ENCODE measurements around the gene LRRC74B.
"Not testable (repeated sequence)": the region's sequence is repeated elsewhere in the genome, so short reads cannot be mapped to it uniquely, and the experiment has no call there.

LRRC74B gene

DNA sequence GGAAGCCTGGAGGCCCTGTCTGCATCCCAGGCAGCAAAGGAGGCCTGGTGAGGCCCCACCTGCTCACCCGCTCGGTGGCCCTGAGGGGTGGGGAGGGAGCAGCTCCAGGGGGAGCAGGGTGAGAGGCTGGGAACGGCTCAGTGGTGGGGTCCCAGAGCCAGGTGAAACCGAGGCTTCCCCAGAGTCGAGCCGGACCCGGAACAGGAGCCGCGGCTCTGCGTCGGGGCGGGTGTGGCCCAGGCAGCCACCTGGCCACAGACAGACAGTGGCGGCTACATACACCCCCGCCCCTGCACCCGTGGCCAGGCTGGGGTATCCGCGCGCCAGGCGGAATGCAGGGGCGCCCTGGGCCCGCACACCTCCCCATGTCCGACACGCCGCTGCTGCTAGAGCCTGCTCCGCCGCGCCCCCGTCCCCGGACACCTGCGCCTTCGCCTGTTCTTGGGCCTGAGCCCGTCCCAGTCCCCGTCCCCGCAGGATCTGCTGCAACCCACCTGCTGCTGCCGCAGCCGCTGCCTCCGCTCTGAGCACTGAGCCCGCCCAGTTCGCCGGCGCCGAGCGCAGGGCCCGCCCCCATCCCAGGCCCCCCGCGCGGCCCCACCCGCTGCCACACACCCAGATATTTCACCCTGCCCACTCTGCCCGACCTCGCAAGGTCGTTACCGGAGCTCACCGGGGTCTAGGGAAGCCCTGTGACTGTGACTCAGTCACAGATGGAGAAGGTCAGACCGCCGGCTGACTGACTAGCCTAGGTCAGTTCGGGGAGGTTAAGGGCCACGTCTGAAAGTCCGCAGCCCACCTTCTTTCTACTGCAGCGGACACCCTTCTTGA, 13.5 kb upstream of the LRRC74B start, which contains the start of gene SLC7A4:
Gene SLC7A4, minus strand, starts transcription at position 525 of the 831 bp plus-strand sequence. CDS start 749 bp downstream, outside the sequence.
- no peak for DNase-seq

DNA sequence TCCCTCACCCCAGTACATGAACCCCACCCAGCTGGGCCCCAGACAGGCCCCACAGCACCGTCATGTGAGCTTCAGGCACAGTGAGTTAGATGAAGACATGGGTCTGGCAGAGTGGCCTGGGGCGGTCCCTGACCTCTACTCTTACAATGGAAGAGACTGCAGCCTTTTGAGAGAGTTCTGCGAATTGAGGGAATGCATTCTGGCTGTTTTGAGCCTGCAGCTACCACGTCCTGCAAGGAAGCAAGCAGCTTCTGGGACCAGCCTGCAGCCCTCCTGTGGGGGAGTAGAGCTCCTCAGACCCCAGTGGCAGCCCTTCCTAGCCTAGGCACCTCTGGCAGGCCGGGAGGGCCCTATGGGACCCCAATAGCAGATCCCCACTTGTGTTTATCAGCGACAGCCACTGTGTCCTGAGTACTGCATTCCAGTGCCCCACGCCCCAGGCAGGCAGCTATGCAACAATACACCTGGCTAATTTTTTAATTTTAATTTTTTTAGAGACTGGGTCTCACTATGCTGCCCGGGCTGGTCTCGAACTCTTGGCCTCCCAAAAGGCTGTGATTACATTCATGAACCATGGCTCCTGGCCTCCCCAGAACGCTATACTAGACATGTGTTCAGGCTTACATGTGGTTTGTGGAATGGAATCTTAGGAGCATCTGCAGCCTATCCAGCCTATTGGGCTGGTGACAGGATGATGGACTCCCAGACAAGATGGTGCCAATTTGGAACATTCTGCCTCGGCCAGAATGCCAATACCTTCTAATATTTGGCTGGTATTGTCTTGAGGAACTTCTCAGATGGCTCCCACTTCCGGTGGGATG, 12.7 kb upstream of the LRRC74B start:
- DNase-seq = no peak

- DNase-seq = no peak
These were observed 11.9 kb upstream of the LRRC74B start for GRCh38 chr22:21033895-21034294.

DNA sequence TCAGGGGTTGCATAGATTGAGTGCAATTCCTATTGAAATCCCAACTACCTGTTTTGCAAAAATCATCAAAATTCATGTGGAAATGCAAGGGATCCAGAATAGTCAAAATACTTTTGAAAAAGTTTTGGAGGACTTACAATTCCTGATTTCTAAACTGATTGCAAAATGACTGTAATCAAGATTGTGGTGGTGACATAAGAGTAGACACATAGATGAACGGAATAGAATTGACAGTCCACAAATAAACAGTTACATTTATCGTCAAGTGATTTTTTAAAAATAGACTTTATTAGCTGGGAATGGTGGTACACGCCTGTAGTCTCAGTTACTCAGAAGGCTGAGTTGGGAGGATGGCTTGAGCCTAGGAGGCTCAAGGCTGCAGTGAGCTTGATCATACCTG, 10.8 kb upstream of the LRRC74B start:
- no peak for DNase-seq

GRCh38 chr22:21038405-21038804, 7.3 kb upstream of the LRRC74B start:
- DNase-seq = no peak

DNA sequence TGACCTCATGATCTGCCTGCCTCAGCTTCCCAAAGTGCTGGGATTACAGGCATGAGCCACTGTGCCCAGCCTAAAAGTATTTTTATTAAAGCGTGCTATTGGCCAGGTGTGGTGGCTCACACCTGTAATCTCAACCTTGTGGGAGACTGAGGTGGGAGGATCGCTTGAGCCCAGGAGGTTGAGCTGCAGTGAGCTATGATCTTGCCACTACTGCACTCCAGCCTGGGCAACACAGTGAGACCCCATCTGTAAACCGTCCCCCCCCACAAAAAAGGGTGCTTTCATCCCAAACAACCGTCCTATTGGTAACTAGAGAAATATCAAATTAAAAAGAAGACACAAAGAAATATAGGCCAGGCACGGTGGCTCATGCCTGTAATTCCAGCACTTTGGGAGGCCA, 6.6 kb upstream of the LRRC74B start:
- DNase-seq = not testable (repeated sequence)

DNA sequence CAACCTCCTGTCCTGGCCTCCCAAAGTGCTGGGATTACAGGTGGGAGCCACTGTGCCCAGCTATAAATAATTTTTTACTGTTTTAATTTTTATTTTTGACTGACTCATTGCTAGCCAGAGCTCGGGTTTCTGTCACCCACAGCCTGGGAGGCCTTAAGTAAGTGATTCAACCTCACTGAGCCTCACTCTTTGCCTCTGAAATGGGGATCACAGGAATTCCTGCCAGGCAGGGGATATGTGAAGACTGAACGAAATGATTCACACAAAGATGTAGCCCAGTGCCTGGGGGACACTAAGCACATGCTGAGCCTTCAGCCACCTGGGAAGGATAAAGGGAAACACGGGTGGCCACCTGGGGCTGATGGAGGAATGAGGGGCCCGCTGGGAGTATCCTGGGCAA, 3.8 kb upstream of the LRRC74B start:
- DNase-seq = no peak

DNA sequence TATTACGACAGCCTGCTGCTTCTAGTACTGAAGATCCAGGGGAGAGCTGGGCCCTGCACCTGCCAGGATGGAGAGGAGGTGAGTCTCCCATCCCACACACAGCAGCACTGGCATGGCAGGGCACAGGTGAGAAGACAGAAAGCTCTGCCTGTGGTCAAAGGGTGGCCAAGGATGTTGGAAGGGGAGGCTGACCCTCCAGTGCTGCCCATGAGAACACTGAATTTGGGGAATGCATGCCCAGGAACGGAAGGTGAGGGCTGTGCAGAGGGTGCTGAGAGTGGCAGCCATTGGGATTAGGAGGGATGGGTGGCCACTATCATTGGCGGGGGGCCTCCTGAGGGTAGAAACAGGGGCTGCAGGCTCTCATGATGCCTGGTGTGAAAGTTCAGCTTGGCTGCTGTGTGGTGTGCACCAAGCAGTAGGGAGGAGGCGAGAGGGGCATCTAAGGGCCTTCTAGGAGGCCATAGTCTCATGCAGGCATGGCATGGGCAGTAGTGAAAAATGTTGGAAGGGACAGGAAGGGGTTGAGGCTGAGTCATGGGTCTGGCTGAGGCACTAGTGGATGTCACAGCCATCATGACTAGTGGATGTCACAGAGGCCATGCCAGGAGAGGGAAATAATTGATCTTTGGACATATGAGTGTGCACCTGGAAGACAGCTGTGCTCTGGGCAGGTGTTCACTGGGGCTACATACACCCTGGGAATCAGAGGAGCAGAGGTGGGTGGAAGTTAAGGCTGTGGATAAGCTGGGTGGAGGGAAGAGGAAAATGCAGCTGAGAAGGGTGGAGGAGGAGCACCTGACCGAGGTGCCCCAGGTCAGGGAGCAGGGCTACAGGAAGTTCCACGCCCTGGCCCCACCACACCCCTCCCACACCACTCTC, 2.5 kb upstream of the LRRC74B start:
- DNase-seq = no peak

DNA sequence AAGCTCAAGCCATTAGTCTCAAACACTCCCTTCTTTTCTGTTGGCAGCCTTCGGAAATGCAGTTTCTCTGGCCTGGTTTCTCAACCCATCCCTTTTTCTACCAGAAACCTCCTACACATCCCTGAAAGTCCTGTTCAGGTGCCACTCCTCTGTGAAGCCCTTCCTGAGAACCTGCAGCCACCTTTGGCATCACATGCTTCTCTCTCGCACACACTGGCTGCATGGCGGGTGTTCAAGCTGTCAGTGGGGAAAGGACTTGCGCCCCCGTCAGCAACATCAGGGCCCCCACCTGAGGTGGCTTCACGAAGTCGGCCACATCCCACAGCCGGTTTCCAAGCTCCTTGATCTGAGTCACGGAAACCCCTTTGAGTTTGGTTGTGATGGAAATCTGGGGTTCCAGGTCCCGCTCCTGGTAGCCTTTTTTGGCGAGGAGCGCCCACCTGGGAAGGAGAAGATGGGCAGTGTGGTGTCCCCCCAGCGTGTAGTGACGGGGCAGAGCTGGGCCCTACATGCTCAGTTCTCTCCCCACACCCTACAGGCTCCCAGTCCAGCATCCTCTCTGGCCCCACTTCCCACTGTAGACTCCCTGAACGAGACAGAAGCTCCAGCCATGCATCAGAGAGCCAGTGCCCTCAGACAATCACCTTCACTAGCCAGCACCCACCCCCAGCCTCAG, 1.7 kb upstream of the LRRC74B start:
- DNase-seq = no peak

DNA sequence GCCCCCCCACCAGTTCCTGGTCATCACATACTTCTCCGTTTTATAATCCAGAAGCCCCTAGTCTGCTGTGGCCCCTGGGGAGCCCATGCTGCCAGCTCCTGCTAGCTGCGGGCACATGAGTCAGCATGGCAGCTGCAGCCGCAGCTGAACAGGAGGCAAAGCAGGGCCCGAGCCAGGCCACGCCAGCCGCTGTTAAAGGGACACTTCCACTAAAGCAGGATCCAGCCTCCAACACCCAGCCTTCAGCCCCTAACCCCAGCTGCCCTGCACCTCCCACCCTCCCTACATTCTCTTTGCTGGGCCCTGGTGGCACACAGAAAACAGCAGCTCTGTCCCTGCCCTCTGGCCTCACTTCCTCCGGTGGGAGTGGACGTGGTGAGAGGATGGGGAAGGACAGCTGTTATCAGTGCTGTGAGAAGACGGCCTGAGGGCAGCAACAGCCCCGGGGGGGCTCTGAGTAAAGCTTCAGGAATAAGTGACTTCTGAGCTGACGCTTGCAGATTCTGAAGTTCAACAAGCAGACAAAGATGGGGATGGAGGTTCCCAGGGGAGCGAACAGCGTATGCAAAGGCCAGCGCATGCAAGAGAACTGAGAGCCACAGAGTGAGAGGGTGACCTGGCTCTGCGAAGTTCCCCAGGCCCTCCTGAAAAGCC, 688 bp upstream of the LRRC74B start:
- DNase-seq = no peak

GRCh38 chr22:21047035-21047661, 1.4 kb downstream of the LRRC74B start:
- no peak for DNase-seq

- DNase-seq = no peak
These were observed 2.0 kb downstream of the LRRC74B start for GRCh38 chr22:21047730-21048129.

GRCh38 chr22:21048448-21048847, 2.7 kb downstream of the LRRC74B start:
- DNase-seq = not testable (repeated sequence)

- DNase-seq = not testable (repeated sequence)
These were observed 3.2 kb downstream of the LRRC74B start for GRCh38 chr22:21048965-21049364.

GRCh38 chr22:21051145-21051830, 5.5 kb downstream of the LRRC74B start:
- DNase-seq = no peak

DNA sequence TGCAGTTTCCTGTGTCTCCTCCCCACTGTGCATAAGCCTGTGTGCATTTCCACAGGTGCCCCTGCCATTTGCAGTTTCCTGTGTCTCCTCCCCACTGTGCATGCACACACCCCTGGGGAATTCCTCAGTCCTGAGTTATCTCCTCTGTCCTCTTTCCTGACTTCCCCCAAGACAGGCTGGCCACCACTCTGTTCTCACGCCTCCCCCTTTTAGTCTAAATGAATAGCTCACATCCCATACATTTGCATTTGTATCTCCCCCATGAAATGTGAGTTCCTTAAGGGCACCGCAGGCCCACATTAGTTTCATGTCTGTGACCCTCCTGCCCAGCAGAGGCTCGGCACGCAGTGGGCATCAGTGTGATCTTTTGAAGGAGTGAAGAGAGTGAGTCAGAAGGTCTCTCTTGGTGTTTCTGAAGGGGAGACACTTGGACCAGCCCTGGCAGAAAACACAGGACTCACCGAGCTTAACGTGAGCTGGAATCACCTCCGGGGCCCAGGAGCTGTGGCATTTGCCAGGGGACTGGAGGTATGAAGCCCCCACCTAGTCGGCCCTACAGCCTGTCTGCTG, 6.2 kb downstream of the LRRC74B start:
- DNase-seq = no peak

DNA sequence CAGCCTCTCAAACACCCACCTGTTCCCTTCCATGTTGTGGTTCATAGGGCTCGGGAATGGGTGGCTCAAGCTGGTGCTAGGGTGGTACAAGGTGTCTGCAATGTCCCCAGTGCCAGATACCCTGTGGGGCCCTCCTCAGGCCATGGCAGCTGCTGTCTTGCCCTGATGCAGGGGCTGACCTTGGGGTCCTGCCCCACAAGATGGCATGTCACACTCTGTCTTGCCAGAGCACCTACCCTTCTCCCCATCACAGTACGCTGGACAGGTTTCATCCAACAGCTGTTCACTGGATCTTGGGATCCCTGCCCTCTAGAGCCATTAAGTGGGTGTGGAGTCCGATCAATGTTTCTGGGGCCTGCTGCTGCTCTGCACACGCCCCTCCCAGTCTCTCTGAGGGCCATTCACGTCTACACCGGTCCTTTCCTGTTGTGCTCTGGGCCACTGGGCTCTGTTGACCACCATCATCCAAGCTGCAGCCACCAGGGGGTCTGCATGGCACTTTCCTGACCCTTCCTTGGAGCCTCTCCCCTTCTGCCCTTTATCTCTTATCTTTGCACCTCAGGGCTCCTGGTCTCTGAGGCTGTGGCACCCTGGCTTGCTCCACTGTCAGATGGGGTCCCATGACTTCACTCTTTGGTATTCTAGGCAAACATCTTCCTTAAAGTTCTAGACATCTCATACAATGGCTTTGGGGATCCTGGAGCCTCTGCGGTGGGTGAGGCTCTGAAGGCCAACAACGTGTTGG, 7.1 kb downstream of the LRRC74B start:
- no peak for DNase-seq

GRCh38 chr22:21054046-21054713, 8.4 kb downstream of the LRRC74B start:
- no peak for DNase-seq
